Caco-2 (cell line): ENCODE data around the gene SULT4A1. TPM values are rescaled to one million over a fixed set of nuclear protein-coding genes. Genes with fewer than 3 reads are reported as not detected.

ENCODE experiments used
- BruUV-seq: library from RNA; stranded (reverse); fragments of 400-500 nt; replicated peaks from 2 replicates; lab custom pipeline; 2021; lab: Mats Ljungman, UMichigan
- CTCF ChIA-PET: fragments of 300-600 bp; sonication (Branson Sonifier 250); formaldehyde crosslinking; loops from one replicate; lab custom pipeline; 2022; ENCODE audit warnings: antibody characterized with exemption; lab: Charles Lee
- POLR2A ChIA-PET: fragments of 300-600 bp; sonication (Branson Sonifier 250); formaldehyde crosslinking; loops from one replicate; lab custom pipeline; 2022; ENCODE audit warnings: antibody characterized with exemption; lab: Charles Lee
- DNase-seq, 2 experiments: peaks; one replicate each; pipeline versions ENCODE4 v3.0.0 to v3.0.0-alpha.2; 2020 to 2022
- H3K27me3 ChIP-seq: replicated peaks from 2 replicates; pipeline ENCODE4 v1.6.0; 2011; ENCODE audit warnings: low read length; ENCODE audit not compliant: control insufficient read depth, insufficient read depth
- H3K36me3 ChIP-seq: 2 replicates; pipeline ENCODE4 v1.5.1; 2011; ENCODE audit warnings: low read length; ENCODE audit not compliant: control insufficient read depth, insufficient read depth
- H3K4me1 ChIP-seq: fragments of 250-450 bp; sonication (Bioruptor Pico); 2 replicates; pipeline ENCODE4 v1.5.1; 2020; ENCODE audit warnings: mild to moderate bottlenecking
- H3K4me3 ChIP-seq: 2 replicates; pipeline ENCODE4 v1.5.1; 2011; ENCODE audit warnings: low read depth, mild to moderate bottlenecking, control low read depth, low read length
- H3K9me3 ChIP-seq: fragments of 250-450 bp; sonication (Bioruptor Pico); 2 replicates; pipeline ENCODE4 v1.5.1; 2020; ENCODE audit warnings: mild to moderate bottlenecking, moderate library complexity
- H3K27ac Mint-ChIP-seq: one replicate; pipeline ENCODE4 v1.8.0; 2022; ENCODE audit warnings: mixed read lengths; ENCODE audit not compliant: unreplicated experiment
- H3K27me3 Mint-ChIP-seq: one replicate; pipeline ENCODE4 v1.8.0; 2022; ENCODE audit warnings: mixed read lengths; ENCODE audit not compliant: insufficient read depth, unreplicated experiment
- H3K36me3 Mint-ChIP-seq: one replicate; pipeline ENCODE4 v1.8.0; 2022; ENCODE audit warnings: mild to moderate bottlenecking, mixed read lengths; ENCODE audit not compliant: insufficient read depth, unreplicated experiment
- H3K4me1 Mint-ChIP-seq: one replicate; pipeline ENCODE4 v1.8.0; 2022; ENCODE audit warnings: low read depth, mixed read lengths; ENCODE audit not compliant: unreplicated experiment
- H3K4me3 Mint-ChIP-seq: one replicate; pipeline ENCODE4 v1.8.0; 2022; ENCODE audit warnings: mild to moderate bottlenecking, moderate library complexity, mixed read lengths; ENCODE audit not compliant: unreplicated experiment
- H3K9me3 Mint-ChIP-seq: one replicate; pipeline ENCODE4 v1.8.0; 2022; ENCODE audit warnings: mixed read lengths; ENCODE audit not compliant: unreplicated experiment
- intact Hi-C: fragments of 100-400 bp; cut with micrococcal nuclease; formaldehyde crosslinking; loops from one replicate; pipeline ENCODE4 v1.10.0; 2022; ENCODE audit not compliant: unreplicated experiment
- total RNA-seq: library from RNA; stranded (reverse); gene quantifications from 2 replicates; pipeline ENCODE4 v1.2.3, GENCODE V29; 2022
- TF ChIP-seq, protein P1 (sequence below), 2 experiments: fragments of 200-600 bp in 1 of 2; IDR thresholded peaks; 1 replicate in 1 of 2; 2 replicates in 1 of 2; pipeline versions ENCODE4 v1.5.1 to v1.8.0; 2011 to 2022; ENCODE audit warnings: antibody characterized with exemption in 1 of 2, control low read depth in 1 of 2, inconsistent platforms in 1 of 2, low read depth in 1 of 2, low read length in 1 of 2, mild to moderate bottlenecking in 1 of 2, moderate library complexity in 1 of 2; ENCODE audit not compliant: insufficient read depth in 1 of 2, severe bottlenecking in 1 of 2, unreplicated experiment in 1 of 2

SULT4A1 gene
- total RNA-seq, 1 experiment from 2014 or later, result not detected

DNA sequence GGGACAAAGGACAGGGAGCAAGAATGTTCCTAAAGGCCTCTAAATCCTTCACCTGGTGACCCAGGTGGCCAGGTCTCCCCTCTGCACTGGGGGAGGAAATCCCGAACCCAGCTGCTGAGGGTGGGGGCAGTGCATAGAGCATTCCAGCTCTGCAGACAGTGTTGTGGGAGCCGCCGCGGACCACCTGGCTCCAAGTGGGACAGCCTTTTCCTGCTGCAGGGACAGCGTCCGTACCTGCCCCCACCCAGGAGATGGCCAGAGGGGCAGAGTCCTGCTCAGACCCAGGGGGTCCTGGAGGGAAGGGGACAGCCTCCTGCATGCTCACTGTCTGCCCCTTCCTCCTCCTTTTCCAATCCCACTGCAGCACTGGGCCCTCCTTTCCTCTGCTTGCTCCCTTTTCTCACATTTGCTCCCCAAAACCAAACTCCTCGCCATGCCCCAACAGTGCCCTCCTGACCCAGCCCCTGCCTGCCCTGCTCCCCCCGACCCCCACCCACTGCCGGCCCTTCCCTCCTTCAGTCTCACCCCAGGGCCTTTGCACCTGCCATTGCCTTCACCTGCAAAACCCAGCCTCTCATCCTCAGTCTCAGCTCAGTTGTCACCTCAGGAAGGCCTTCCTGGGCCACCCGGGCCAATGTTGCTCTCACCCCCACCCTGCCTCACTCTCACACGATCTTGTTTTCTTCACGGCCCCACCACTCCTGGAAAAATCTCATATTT is 16.7 kb upstream of the SULT4A1 start:
- DNase-seq, result peak in 1 of 2 experiments; percentile 13
- Histone ChIP-seq H3K4me1 (no peaks in the 10 kb centered on the region), H3K4me3 (no peak overlapping the region), H3K36me3 (no peaks in the 10 kb centered on the region), H3K27me3 (no peaks in the 10 kb centered on the region; the same call in 1 of the 2 replicates), H3K9me3 (no peaks in the 10 kb centered on the region)
- no peak overlapping the region for H3K27ac Mint-ChIP-seq
- no TSS peak for BruUV-seq
- ChIA-PET POLR2A (no interaction called here), CTCF (no interaction called here)
- H3K4me1 Mint-ChIP-seq, result no peaks in the 10 kb centered on the region
- H3K4me3 Mint-ChIP-seq, result no peak overlapping the region
- no peaks in the 10 kb centered on the region for H3K9me3 Mint-ChIP-seq
- intact Hi-C loops, result no loop called here
- peaks cover 8% of the 10 kb centered on the region for H3K27me3 Mint-ChIP-seq
- no peaks in the 10 kb centered on the region for H3K36me3 Mint-ChIP-seq
- TF ChIP-seq, protein P1, sequence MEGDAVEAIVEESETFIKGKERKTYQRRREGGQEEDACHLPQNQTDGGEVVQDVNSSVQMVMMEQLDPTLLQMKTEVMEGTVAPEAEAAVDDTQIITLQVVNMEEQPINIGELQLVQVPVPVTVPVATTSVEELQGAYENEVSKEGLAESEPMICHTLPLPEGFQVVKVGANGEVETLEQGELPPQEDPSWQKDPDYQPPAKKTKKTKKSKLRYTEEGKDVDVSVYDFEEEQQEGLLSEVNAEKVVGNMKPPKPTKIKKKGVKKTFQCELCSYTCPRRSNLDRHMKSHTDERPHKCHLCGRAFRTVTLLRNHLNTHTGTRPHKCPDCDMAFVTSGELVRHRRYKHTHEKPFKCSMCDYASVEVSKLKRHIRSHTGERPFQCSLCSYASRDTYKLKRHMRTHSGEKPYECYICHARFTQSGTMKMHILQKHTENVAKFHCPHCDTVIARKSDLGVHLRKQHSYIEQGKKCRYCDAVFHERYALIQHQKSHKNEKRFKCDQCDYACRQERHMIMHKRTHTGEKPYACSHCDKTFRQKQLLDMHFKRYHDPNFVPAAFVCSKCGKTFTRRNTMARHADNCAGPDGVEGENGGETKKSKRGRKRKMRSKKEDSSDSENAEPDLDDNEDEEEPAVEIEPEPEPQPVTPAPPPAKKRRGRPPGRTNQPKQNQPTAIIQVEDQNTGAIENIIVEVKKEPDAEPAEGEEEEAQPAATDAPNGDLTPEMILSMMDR (IDR thresholded peaks at IDR 0.05; ENCODE audit: insufficient read depth in 1 of 2, low read depth in 1 of 2, low read length in 1 of 2, severe bottlenecking in 1 of 2, unreplicated experiment in 1 of 2), result no peak

DNA sequence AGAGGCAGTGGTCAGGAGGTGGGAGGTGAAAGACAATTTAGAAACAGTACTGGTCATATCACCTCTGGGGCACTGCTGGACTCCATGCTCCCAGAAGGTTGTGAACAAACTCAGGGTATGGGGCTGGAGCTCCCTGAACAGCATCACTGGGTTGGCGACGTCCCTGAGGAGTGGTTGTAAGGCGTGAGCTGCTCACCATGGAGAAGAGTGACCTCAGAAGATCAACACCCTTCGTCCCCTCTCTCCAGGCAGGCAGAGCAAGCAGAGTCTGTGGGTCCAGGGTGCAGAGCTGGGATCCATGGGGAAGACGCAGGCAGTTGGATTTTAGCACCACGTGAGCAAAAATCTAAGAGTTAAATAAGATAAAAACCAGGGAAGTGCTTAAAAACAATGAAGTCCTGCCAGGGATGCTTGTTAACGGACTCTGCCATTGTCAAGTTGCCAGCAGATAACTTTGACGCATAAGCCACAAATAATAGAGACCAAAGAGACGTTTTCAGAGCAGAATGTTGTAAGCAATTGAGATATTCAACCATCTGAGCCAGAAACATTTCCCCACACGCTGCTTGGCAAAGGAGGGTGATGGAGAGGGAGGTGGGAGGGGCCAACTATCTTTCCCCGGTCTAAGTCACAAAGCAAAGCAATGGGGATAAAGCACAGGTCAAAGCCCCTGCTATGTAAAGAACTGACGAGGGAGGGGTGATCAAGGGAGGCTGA is 15.9 kb upstream of the SULT4A1 start:
- POLR2A ChIA-PET, result no interaction called here
- Histone ChIP-seq H3K4me1 (no peaks in the 10 kb centered on the region), H3K36me3 (no peaks in the 10 kb centered on the region), H3K27me3 (no peaks in the 10 kb centered on the region; the same call in 1 of the 2 replicates), H3K4me3 (no peak overlapping the region), H3K9me3 (no peaks in the 10 kb centered on the region)
- CTCF ChIA-PET, result no interaction called here
- no TSS peak for BruUV-seq
- TF ChIP-seq, protein P1 (IDR thresholded peaks at IDR 0.05; ENCODE audit: insufficient read depth in 1 of 2, low read depth in 1 of 2, low read length in 1 of 2, severe bottlenecking in 1 of 2, unreplicated experiment in 1 of 2), result no peak
- Mint-ChIP-seq H3K27me3 (peaks cover 12% of the 10 kb centered on the region), H3K4me3 (no peak overlapping the region), H3K27ac (no peak overlapping the region), H3K4me1 (no peaks in the 10 kb centered on the region), H3K36me3 (no peaks in the 10 kb centered on the region), H3K9me3 (no peaks in the 10 kb centered on the region)
- DNase-seq, result peak in 1 of 2 experiments; percentile 12
- intact Hi-C loops, result no loop called here

DNA sequence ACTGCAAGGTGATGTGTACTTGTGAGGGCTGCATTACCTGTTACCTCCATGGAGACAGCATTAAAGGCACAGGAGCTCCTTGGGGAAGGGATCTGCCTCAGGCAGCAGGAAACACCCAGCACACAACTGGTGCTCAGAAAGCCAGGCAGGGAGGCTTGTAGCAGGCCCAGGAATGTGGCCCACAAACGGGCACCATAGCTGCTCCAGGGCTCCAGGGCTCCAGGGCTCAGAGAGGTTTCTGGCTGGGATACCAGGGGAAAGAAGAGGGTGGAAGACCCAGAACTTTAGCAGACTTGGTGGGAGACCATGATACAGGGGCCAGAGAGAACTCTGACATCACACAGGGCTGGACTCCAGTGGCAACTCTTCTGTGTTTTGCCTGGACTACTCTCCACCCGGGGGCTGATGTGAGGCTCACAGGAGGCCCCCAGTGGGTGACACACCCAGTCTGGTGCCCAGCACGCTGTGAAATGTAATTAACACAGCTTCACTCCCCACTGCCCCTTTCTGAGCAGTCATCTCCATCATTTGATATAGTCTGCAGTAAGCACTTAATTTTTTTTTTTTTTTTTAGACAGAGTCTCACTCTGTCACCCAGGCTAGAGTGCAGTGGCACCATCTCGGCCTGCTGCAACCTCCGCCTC is 14.7 kb upstream of the SULT4A1 start:
- no peaks in the 10 kb centered on the region for H3K4me1 Mint-ChIP-seq
- TF ChIP-seq, protein P1 (IDR thresholded peaks at IDR 0.05; ENCODE audit: insufficient read depth in 1 of 2, low read depth in 1 of 2, low read length in 1 of 2, severe bottlenecking in 1 of 2, unreplicated experiment in 1 of 2), result no peak
- no peaks in the 10 kb centered on the region for H3K36me3 Mint-ChIP-seq
- peaks cover 12% of the 10 kb centered on the region for H3K27me3 Mint-ChIP-seq
- H3K9me3 Mint-ChIP-seq, result no peaks in the 10 kb centered on the region
- H3K4me1 ChIP-seq, result no peaks in the 10 kb centered on the region
- intact Hi-C loops, result no loop called here
- H3K27me3 ChIP-seq, result no peaks in the 10 kb centered on the region; the same call in 1 of the 2 replicates
- H3K4me3 Mint-ChIP-seq, result no peak overlapping the region
- BruUV-seq, result no TSS peak
- CTCF ChIA-PET, result interaction anchor here (1.4 kb wide), 1 partner anchor 25 kb away, joined by 3 read pairs; no protein-coding TSS in a partner anchor
- no peak overlapping the region for H3K27ac Mint-ChIP-seq
- H3K36me3 ChIP-seq, result no peaks in the 10 kb centered on the region
- H3K4me3 ChIP-seq, result no peak overlapping the region
- POLR2A ChIA-PET, result no interaction called here
- no peaks in the 10 kb centered on the region for H3K9me3 ChIP-seq
- DNase-seq, result peak in 1 of 2 experiments; percentile 21
